CD4-positive, alpha-beta T cell treated with Interleukin-4 for 1 hour (primary cell): ENCODE measurements around the gene LHPP.
A peak's percentile ranks its signal among the peaks of the same experiment; 100 is the strongest.

ENCODE experiments used
- DNase-seq, 2 donors: peaks; one replicate each; pipeline ENCODE4 v3.0.0-alpha.2; 2020 to 2022

LHPP gene

DNA sequence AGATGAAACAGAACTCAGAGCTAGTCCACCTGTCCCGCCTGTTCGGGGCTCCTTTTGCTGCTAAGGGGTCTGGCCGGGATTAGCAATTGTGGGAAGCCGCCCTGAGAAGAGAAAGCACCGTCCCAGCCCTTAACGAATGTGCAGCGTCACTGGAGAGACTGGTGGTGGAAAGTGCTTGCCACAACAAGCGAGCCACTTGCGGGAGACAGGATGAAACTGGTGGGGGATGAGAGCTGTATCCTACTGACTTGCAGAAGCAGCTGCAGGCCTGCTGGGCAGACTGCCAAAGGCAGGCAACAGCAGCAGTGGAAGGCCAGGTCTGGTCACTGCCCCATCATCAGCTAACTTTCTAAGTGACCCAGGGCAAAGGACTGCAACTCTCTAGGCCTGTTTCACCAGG lies 187.1 kb downstream of the LHPP start:
- peak; percentile 51 to 58 for DNase-seq

- no peak for DNase-seq
Observed at GRCh38 chr10:124649214-124649613, 187.6 kb downstream of the LHPP start.

- peak; percentile 50 to 61 for DNase-seq
Observed at GRCh38 chr10:124650263-124650662, 188.6 kb downstream of the LHPP start.

- peak; percentile 74 to 75 for DNase-seq
Observed at GRCh38 chr10:124650820-124651401, 189.3 kb downstream of the LHPP start.

- DNase-seq: no peak
Observed at GRCh38 chr10:124651402-124651891, 189.8 kb downstream of the LHPP start.

GRCh38 chr10:124652200-124652599 lies 190.6 kb downstream of the LHPP start:
- no peak for DNase-seq

DNA sequence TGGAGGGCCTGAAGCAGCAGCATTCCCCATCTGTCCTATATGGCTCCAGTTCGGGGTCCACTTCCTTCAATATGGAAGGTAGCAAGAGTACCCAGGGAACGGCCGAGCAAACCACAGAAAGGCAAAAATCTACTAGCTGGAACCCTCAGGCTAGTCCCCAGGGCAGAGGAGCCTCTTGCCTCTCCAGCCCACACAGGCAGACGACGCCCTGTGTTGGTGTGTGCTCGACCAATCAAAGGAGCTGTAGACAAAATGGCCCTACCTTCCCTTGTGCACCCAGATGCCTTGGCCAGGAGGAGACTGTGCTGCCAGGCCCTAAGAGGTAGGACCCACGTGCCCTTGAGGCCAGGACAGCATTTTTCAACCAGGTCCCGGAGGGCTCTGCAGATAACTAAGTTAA lies 191.1 kb downstream of the LHPP start:
- DNase-seq: no peak

DNA sequence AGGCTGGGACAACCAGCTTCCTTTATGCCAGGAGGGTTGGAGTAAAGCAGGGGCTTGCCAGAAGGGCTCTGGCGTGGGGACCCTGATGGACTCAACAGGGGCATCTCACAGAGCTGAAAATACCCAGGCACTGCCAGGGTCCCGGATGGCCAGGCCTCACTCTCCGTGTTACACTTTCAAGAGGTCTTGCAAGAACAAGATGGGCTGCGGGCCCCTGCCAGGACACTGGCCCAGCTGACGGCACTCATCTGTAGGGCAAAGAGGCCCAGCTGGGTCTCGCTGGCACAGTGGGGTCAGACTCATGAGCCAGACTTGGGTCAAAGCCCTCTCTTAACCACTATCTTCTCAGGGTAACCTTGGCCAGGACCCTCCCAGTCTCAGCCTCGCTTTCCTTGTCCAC lies 191.7 kb downstream of the LHPP start:
- DNase-seq: no peak

GRCh38 chr10:124653811-124654651 lies 192.4 kb downstream of the LHPP start:
- DNase-seq: no peak

DNA sequence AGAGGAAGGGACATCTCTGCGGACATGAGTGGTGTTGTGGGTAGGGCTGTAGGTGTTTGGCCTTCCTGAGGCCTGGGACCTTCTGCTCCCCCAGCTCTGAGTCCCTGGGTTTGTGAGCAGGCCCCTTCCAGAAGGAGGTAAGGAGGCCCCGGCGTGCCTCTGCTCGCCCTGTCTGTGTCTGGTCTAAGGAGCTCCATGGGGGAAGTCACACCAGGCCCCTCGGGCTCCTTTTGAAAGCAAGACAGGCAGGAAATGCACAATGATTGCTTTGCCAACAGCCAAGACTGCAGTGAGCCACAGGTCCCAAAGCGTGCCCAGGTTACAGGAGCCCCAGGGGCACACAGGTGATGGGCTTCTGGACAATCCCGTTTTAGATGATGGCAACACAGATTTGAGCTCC lies 193.1 kb downstream of the LHPP start:
- no peak for DNase-seq

DNA sequence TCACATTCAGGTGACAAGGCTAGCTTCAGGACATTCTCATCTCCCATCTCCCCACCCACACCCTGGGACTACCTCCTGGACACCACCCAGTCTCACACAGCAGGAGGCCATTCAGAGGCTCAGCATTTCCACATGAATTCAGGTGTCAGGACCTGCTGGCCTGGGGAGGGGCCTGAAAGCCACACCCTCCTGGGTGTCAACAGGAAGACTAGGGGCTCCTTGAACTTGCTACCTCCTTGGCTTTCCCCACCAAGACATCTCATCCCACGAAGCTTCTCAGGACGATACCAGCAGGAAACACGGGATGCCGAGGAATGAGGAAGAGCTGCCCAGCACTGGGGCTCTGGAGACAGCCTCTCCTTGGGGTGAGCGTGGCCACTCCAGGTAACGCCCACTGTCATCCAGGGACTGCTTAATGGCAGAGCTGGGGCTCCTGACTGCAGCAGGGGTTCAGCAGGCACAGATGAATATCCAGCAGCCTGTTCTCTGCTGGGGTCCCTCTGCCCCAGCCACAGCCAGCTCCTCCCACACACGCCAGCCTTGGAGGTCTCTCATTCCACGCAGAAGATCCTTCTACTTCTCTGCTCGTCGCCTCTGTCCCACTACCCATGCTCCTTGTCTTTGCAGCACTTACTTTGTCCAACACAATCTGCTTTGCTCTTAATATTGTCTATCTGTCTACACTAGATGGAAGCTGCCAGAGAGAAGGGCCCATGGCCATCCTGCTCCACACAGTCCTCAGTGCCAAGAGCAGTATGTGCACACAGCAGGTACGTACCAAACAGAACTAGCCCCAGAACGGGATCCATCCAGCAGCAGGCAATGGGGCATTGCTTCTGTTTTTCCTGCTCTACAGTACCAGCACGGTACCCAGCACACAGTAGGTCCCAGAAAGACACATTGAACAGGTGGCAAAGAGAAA lies 193.8 kb downstream of the LHPP start:
- no peak for DNase-seq

GRCh38 chr10:124656113-124656490 lies 194.5 kb downstream of the LHPP start:
- no peak for DNase-seq

GRCh38 chr10:124656541-124656940 lies 194.9 kb downstream of the LHPP start:
- no peak for DNase-seq

GRCh38 chr10:124657806-124658205 lies 196.2 kb downstream of the LHPP start:
- DNase-seq: peak; percentile 68 to 76

GRCh38 chr10:124658591-124659242 lies 197.1 kb downstream of the LHPP start:
- no peak for DNase-seq

DNA sequence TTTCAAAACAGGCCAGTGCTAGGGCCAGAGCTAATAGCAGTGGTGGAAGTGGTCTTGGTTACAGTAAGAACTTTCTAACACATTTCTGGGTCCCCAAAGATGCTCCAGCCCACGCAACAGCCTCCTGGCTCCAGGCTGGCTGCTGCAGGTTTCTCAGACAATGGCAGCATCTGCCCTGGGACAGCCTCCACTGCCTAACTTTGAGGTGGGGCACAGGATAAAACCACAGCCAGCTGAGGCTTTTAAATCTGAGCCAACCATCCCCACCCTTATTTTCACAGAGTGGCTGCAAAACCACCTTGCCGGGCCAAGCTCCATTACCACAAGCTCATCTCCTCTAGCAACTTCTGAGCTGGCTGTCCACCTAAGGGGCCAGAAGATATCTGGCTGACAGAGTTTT lies 197.8 kb downstream of the LHPP start:
- no peak for DNase-seq

DNA sequence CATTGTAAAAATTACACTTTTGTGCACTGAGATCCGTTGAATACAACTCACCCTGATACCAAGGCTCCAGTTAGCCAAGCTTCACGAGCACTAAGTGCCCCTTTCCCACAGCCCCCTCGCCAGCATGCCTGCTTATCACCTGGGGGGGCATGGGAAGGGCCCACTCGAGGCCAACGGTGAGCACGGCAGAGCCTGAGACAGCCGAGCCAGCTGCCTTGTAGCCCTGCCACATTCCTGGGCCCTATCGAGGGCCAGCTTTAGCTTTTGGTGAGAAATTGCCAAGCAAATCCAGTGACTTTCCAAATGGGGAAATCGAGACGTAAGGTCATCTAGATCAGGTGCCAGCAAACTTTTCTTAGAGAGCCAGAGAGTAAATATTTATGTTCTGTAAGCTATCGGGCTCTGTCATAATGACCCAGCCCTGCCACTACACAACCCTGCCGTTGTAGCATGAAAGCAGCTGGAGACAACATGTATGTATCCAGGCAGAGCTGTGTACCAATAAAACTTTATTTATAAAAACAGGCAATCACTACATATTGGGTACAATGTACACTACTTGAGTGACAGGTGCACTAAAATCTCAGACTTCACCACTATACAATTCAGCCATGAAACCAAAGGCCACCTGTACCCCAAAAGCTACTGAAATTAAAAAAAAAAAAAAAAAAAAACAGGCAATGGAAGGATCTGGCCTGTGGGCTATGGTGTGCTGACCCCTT lies 198.9 kb downstream of the LHPP start:
- no peak for DNase-seq

DNA sequence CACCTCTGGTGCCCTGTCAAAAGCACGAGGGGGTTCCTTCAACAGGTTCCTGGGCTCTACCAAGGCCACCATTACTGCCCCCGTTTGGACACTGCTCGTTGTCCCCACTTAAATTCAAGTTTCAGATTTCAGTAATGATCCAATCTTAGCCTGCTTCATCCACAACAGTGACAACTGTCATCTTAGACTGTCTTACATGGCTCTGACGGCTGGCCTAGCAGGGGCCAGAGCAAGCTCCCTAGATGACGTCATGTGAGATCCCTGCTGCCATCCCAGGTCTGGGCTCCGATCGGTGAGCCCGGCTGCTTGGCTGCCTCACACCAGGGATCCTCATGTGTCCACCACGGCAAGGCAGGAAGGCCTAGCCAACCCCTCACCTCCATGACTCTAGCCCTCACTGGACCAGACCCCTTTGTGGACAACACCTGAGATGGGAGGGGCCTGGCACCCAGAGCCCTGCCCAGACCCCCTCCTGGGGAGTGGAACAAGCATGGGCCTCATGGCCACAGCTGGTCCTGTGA lies 200.1 kb downstream of the LHPP start:
- DNase-seq: no peak

DNA sequence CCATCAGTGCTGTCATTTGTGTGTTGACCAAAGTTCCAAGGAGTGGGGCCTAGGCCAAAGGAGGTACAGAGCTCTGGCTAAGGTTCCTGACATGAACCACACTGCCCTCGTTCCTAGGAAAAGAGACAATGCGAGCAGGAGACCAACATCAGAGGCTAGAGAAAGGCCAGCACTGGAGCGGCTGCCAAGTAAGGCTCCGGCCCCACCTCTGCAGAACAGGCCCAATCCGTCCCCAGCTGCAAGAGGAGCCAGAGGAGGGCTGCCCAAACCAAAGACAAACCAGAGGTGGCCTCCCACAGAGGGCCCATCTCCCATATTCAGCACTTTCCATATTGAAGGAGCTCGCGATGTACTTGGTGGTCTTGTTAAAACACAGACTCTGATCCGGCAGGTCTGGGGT lies 201.6 kb downstream of the LHPP start:
- DNase-seq: no peak
